Measurements from ENCODE around the gene SLC30A3. TPM values are rescaled to one million over a fixed set of nuclear protein-coding genes. Genes with fewer than 3 reads are reported as not detected.

The SLC30A3 gene
- total and polyA plus RNA-seq, 2 of the 13 experiments (the other 11 are each of a cell fraction or from before 2014, with no cell fraction given), result 0.38 to 0.79 TPM

- TF ChIP-seq ZNF687 (CRISPR knock-in tag; IDR thresholded peaks at IDR 0.05) (peak; percentile 66), ZNF768 (CRISPR knock-in tag; IDR thresholded peaks at IDR 0.05) (0 out of 2 replicates have a peak, but pooled peaks have one; percentile 29), ZMYM2 (CRISPR knock-in tag; IDR thresholded peaks at IDR 0.05) (peak; percentile 73), ZNF33A (CRISPR knock-in tag; IDR thresholded peaks at IDR 0.05; ENCODE audit: borderline replicate concordance) (0 out of 2 replicates have a peak, but pooled peaks have one; percentile 54), HMGXB4 (CRISPR knock-in tag; IDR thresholded peaks at IDR 0.05; ENCODE audit: borderline replicate concordance in 1 of 2, low read depth in 1 of 2) (peak; percentile 82 to 87), ZNF780A (CRISPR knock-in tag; IDR thresholded peaks at IDR 0.05) (no peak), TARDBP (CRISPR knock-in tag; IDR thresholded peaks at IDR 0.05) (peak; percentile 27; the same call in 1 of the 2 replicates), ZNF317 (CRISPR knock-in tag; IDR thresholded peaks at IDR 0.05) (0 out of 2 replicates have a peak, but pooled peaks have one; percentile 23), USF2 (IDR thresholded peaks at IDR 0.05; ENCODE audit: low read depth, low read length) (no peak), USF2 (CRISPR knock-in tag; IDR thresholded peaks at IDR 0.05; ENCODE audit: borderline replicate concordance) (no peak), ZNF430 (CRISPR knock-in tag; IDR thresholded peaks at IDR 0.05) (0 out of 2 replicates have a peak, but pooled peaks have one; percentile 31), HNF1B (CRISPR knock-in tag; IDR thresholded peaks at IDR 0.05) (peak; percentile 21; the same call in 1 of the 2 replicates), NFKBIZ (CRISPR knock-in tag; IDR thresholded peaks at IDR 0.05) (no peak), ZNF24 (IDR thresholded peaks at IDR 0.05) (0 out of 2 replicates have a peak, but pooled peaks have one; percentile 30), RFXANK (CRISPR knock-in tag; IDR thresholded peaks at IDR 0.05) (no peak), ETV5 (CRISPR knock-in tag; IDR thresholded peaks at IDR 0.05; ENCODE audit: borderline replicate concordance) (peak; percentile 86; the same call in 1 of the 2 replicates), SNAPC2 (CRISPR knock-in tag; IDR thresholded peaks at IDR 0.05) (no peak), RELA (CRISPR knock-in tag; IDR thresholded peaks at IDR 0.05) (no peak), MIER2 (CRISPR knock-in tag; IDR thresholded peaks at IDR 0.05) (no peak)
Observed at GRCh38 chr2:27303093-27304025, 40.5 kb upstream of the SLC30A3 start (continued).
